ENCODE results near the gene PDK1.

GRCh38 chr2:172558372-172558771 is 2.5 kb downstream of the PDK1 start:
- TF ChIP-seq CTCF (IDR thresholded peaks at IDR 0.05): no peak
- no peak for TF ChIP-seq POLR2A (IDR thresholded peaks at IDR 0.05)
